ENCODE results near the gene ACSS1. TPM values are rescaled to one million over a fixed set of nuclear protein-coding genes. Genes with fewer than 3 reads are reported as not detected.

ACSS1 gene
- total RNA-seq, 1 experiment from 2014 or later: 1.5 TPM

GRCh38 chr20:24993337-24994185 is 64.4 kb downstream of the ACSS1 start:
- Mint-ChIP-seq H3K36me3 (no peaks in the 10 kb centered on the region), H3K4me1 (peaks cover 30% of the 10 kb centered on the region), H3K27ac (no peak overlapping the region), H3K27me3 (ENCODE audit: low read depth) (no peaks in the 10 kb centered on the region; the same call in none of the 2 replicates), H3K9me3 (no peaks in the 10 kb centered on the region), H3K4me3 (peak overlapping the region; percentile 94)
- ATAC-seq (no peak), DNase-seq (ENCODE audit: low spot score) (no peak)
- ChIA-PET CTCF (interaction anchor here (0.6 to 3.3 kb wide), 8 partner anchors 63 to 450 kb away, joined by 3 to 26 read pairs (median 5); no protein-coding TSS in a partner anchor), POLR2A (no interaction called here)
- no peak for TF ChIP-seq JUN (CRISPR knock-in tag; IDR thresholded peaks at IDR 0.05)
- TF ChIP-seq MYBL2 (CRISPR knock-in tag; IDR thresholded peaks at IDR 0.05): no peak
- TF ChIP-seq ZNF219 (CRISPR knock-in tag; IDR thresholded peaks at IDR 0.05; ENCODE audit: borderline replicate concordance): no peak
- no peak for TF ChIP-seq ZNF317 (CRISPR knock-in tag; IDR thresholded peaks at IDR 0.05; ENCODE audit: borderline replicate concordance, low read depth)
- TF ChIP-seq, protein P1, sequence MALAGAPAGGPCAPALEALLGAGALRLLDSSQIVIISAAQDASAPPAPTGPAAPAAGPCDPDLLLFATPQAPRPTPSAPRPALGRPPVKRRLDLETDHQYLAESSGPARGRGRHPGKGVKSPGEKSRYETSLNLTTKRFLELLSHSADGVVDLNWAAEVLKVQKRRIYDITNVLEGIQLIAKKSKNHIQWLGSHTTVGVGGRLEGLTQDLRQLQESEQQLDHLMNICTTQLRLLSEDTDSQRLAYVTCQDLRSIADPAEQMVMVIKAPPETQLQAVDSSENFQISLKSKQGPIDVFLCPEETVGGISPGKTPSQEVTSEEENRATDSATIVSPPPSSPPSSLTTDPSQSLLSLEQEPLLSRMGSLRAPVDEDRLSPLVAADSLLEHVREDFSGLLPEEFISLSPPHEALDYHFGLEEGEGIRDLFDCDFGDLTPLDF (CRISPR knock-in tag; IDR thresholded peaks at IDR 0.05): no peak
- no peak for TF ChIP-seq SMAD4 (CRISPR knock-in tag; IDR thresholded peaks at IDR 0.05)
- TF ChIP-seq, protein P2, sequence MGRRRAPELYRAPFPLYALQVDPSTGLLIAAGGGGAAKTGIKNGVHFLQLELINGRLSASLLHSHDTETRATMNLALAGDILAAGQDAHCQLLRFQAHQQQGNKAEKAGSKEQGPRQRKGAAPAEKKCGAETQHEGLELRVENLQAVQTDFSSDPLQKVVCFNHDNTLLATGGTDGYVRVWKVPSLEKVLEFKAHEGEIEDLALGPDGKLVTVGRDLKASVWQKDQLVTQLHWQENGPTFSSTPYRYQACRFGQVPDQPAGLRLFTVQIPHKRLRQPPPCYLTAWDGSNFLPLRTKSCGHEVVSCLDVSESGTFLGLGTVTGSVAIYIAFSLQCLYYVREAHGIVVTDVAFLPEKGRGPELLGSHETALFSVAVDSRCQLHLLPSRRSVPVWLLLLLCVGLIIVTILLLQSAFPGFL (CRISPR knock-in tag; IDR thresholded peaks at IDR 0.05; ENCODE audit: borderline replicate concordance): no peak
- TF ChIP-seq, protein P3, sequence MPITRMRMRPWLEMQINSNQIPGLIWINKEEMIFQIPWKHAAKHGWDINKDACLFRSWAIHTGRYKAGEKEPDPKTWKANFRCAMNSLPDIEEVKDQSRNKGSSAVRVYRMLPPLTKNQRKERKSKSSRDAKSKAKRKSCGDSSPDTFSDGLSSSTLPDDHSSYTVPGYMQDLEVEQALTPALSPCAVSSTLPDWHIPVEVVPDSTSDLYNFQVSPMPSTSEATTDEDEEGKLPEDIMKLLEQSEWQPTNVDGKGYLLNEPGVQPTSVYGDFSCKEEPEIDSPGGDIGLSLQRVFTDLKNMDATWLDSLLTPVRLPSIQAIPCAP (CRISPR knock-in tag; IDR thresholded peaks at IDR 0.05): no peak
- TF ChIP-seq ARID4B (CRISPR knock-in tag; IDR thresholded peaks at IDR 0.05; ENCODE audit: borderline replicate concordance): no peak
- no peak for TF ChIP-seq JAZF1 (CRISPR knock-in tag; IDR thresholded peaks at IDR 0.05)
- no peak for TF ChIP-seq CREB1 (CRISPR knock-in tag; IDR thresholded peaks at IDR 0.05)

GRCh38 chr20:24992487-24993205 is 65.3 kb downstream of the ACSS1 start, which contains the start of gene APMAP:
Gene APMAP, minus strand, starts transcription at chr20:24992751. Its CDS starts 63 bp downstream, at chr20:24992688.
- peak; percentile 93 for DNase-seq (ENCODE audit: low spot score)
- no peaks in the 10 kb centered on the region for H3K36me3 Mint-ChIP-seq
- H3K27me3 Mint-ChIP-seq (ENCODE audit: low read depth): no peaks in the 10 kb centered on the region; the same call in none of the 2 replicates
- H3K9me3 Mint-ChIP-seq: no peaks in the 10 kb centered on the region
- H3K27ac Mint-ChIP-seq: peak within 1 kb of the TSS; percentile 61
- peaks cover 30% of the 10 kb centered on the region for H3K4me1 Mint-ChIP-seq
- peak; percentile 93 for ATAC-seq
- peak within 1 kb of the TSS; percentile 94 for H3K4me3 Mint-ChIP-seq
- ChIA-PET CTCF (interaction anchor here (1.6 kb wide), 1 partner anchor 70 kb away, joined by 5 read pairs; no protein-coding TSS in a partner anchor), POLR2A (no interaction called here)
- no peak for TF ChIP-seq GTF2I (CRISPR knock-in tag; conservative IDR thresholded peaks at IDR 0.05)
- peak; percentile 68; the same call in 1 of the 2 replicates for TF ChIP-seq MYBL2 (CRISPR knock-in tag; IDR thresholded peaks at IDR 0.05)
- TF ChIP-seq GABPB1 (CRISPR knock-in tag; IDR thresholded peaks at IDR 0.05): peak; percentile 95
- TF ChIP-seq, protein P4, sequence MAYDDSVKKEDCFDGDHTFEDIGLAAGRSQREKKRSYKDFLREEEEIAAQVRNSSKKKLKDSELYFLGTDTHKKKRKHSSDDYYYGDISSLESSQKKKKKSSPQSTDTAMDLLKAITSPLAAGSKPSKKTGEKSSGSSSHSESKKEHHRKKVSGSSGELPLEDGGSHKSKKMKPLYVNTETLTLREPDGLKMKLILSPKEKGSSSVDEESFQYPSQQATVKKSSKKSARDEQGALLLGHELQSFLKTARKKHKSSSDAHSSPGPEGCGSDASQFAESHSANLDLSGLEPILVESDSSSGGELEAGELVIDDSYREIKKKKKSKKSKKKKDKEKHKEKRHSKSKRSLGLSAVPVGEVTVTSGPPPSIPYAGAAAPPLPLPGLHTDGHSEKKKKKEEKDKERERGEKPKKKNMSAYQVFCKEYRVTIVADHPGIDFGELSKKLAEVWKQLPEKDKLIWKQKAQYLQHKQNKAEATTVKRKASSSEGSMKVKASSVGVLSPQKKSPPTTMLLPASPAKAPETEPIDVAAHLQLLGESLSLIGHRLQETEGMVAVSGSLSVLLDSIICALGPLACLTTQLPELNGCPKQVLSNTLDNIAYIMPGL (CRISPR knock-in tag; IDR thresholded peaks at IDR 0.05): peak; percentile 72
- TF ChIP-seq, protein P3 (CRISPR knock-in tag; IDR thresholded peaks at IDR 0.05): peak; percentile 48; the same call in 1 of the 2 replicates
- TF ChIP-seq ZNF416 (CRISPR knock-in tag; IDR thresholded peaks at IDR 0.05): no peak
- TF ChIP-seq CBFB (CRISPR knock-in tag; IDR thresholded peaks at IDR 0.05; ENCODE audit: low read depth): peak; percentile 44; the same call in 1 of the 2 replicates
- 0 out of 2 replicates have a peak, but pooled peaks have one; percentile 49 for TF ChIP-seq IRF2 (CRISPR knock-in tag; IDR thresholded peaks at IDR 0.05; ENCODE audit: borderline replicate concordance, low read depth)
- peak; percentile 85; the same call in 1 of the 2 replicates for TF ChIP-seq NFE2L1 (CRISPR knock-in tag; IDR thresholded peaks at IDR 0.05)

Measured in WTC11 (cell line).